ENCODE measurements around the gene ZCCHC10. TPM values are rescaled to one million over a fixed set of nuclear protein-coding genes. Genes with fewer than 3 reads are reported as not detected.
"Not testable (repeated sequence)": the region's sequence is repeated elsewhere in the genome, so short reads cannot be mapped to it uniquely, and the experiment has no call there.

Gene ZCCHC10
- total and polyA plus RNA-seq, 11 donors, result 9.9 to 24.1 (median 17.1) TPM

DNA sequence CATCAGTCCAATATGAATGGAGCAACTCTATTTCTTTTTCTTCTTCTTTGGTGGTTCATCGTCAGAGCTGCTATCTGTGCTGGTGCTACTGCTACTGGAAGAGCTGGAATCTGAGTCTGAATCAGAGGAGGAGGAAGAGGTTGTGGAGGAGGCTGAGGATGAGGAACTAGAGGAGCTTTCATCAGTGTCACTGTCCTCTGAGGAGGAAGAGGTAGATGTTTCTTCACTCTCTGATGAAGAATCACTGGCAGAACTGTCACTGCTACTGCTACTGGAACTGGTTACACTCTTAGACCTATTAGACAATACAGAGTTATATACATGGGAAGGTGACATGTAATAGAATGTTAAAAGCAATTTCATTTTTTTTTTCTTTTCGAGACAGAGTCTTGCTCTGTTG is 27.8 kb downstream of the ZCCHC10 start:
- TF ChIP-seq POLR2A (IDR thresholded peaks at IDR 0.05) (no peak), CTCF (IDR thresholded peaks at IDR 0.05) (no peak)
- Histone ChIP-seq H3K4me3 (no peak overlapping the region), H3K4me1 (peaks cover 0 to 23% (median 0%) of the 10 kb centered on the region in 12 donors), H3K36me3 (peaks cover 0 to 50% (median 25%) of the 10 kb centered on the region in 9 donors), H3K9me3 (no peaks in the 10 kb centered on the region), H3K27ac (no peak overlapping the region), H3K27me3 (no peaks in the 10 kb centered on the region)
- intact Hi-C loops (cut with DNase I), result no loop called here
- ATAC-seq, result peak in 2 of 4 donors; percentile 22 to 28
- DNase-seq, result no peak
- 83 to 85% (median 83%) methylated on average over 2 of the region's 2 CpGs for WGBS, 4 donors

GRCh38 chr5:132996307-132996706 is 30.0 kb downstream of the ZCCHC10 start:
- Histone ChIP-seq H3K9me3 (no peaks in the 10 kb centered on the region), H3K36me3 (peaks cover 0 to 27% (median 6%) of the 10 kb centered on the region in 9 donors), H3K4me1 (peaks cover 0 to 31% (median 0%) of the 10 kb centered on the region in 12 donors), H3K4me3 (no peak overlapping the region), H3K27me3 (no peaks in the 10 kb centered on the region), H3K27ac (no peak overlapping the region)
- TF ChIP-seq CTCF (IDR thresholded peaks at IDR 0.05) (no peak), POLR2A (IDR thresholded peaks at IDR 0.05) (no peak)
- WGBS, 4 donors, result 41 to 54% (median 50%) methylated on average over 1 of the region's 1 CpG
- ATAC-seq (peak; percentile 16 to 62 (median 34)), DNase-seq (no peak)
- intact Hi-C loops (cut with DNase I), result no loop called here

DNA sequence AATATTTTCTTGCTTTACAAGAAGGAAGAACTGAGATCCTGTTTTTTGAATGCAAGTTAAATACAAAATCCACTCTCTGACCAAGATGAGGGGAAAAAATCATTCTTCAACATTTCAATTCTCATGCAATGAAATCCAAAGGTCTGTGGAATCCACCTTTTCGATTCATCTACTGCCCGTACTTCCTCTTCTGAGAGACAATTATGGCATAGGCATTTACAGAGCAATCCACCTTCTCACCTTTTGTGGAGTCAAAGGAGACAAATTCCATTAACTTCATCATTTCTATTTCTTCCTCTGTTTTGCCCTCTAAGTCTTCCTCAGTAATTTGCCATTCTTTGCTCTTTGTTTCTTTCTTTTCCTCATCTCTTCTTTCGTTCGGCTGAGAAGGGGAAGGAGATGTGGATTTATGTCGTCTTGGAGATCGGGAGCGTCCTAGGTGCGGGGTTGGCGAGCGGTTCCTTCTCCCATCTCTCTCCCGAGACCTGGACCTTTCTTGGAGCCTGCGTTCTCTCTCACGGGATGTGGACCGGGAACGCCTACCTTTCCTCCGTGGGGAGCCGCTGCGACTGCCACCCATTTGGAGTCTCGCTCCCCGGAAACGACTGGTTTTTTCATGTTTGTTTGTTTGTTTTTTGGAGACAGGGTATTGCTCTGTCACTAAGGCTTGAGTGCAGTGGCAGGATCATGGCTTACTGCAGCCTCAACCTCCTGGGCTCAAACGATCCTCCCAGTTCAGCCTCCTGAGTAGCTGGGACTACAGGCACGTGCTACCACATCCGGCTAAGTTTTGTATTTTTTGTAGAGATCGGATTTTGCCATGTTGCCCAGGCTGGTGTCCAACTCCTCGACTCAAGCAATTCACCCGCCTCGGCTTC is 38.6 kb downstream of the ZCCHC10 start:
- Histone ChIP-seq H3K27ac (no peak overlapping the region), H3K9me3 (no peaks in the 10 kb centered on the region), H3K36me3 (no peaks in the 10 kb centered on the region), H3K4me1 (peaks cover 0 to 5% (median 0%) of the 10 kb centered on the region in 12 donors), H3K4me3 (no peak overlapping the region), H3K27me3 (no peaks in the 10 kb centered on the region)
- WGBS, 4 donors, result 82 to 90% (median 89%) methylated on average over 28 of the region's 28 CpGs
- intact Hi-C loops (cut with DNase I), result no loop called here
- no peak for DNase-seq
- ATAC-seq, result no peak
- TF ChIP-seq CTCF (IDR thresholded peaks at IDR 0.05), result no peak
- TF ChIP-seq POLR2A (IDR thresholded peaks at IDR 0.05), result no peak

GRCh38 chr5:132982971-132983370 is 43.4 kb downstream of the ZCCHC10 start:
- H3K36me3 ChIP-seq; H3K4me1 ChIP-seq; H3K27me3 ChIP-seq; DNase-seq; H3K27ac ChIP-seq; H3K9me3 ChIP-seq; ATAC-seq; H3K4me3 ChIP-seq; intact Hi-C loops (cut with DNase I): not testable (repeated sequence)
- 91 to 100% (median 95%) methylated on average over 1 to 30 of the region's 30 CpGs for WGBS, 4 donors
